HG03097 (cell line): Measurements from ENCODE around the gene DPCD.

ENCODE experiments used
- ATAC-seq: cut with Tn5 transposase; IDR thresholded peaks from one replicate; pipeline ENCODE4 v1.9.1; 2021; ENCODE audit not compliant: unreplicated experiment, low FRiP score

DPCD gene

DNA sequence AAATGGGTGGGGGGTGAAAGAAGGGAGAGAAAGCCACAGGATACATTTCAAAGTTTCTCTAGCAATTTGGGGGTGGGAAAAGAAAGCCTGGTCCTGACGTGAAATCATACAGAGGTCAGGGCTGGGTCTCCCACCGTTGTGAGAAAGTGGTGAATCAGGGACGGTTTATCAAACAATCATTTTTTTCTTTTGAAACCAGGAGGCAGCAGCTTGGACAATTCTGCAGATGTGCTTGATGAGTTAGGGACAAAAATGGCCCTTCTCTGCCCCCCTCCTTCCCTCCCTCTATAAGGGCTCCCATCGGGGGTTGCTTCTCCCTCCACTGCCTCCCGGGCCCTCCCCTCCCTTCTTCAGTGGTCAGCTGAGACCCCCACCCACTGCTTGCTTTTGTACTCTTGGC is 63.2 kb downstream of the DPCD start:
- ATAC-seq, result no peak

DNA sequence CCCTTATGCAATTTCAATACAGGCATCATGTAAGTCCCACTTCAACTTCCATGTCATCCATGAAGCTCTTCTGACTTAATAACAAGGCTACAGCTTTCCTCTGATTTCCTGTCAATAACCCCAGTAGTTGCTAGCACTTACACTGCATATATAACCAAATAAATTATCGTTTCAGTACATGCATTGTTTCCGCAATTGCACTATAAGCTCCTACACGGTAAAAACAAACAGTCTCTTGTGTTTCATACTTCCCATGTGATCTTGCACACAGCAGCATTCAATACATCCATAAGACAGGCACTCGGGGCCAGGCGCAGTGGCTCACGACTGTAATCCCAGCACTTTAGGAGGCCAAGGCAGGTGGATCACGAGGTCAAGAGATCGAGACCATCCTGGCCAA is 65.4 kb downstream of the DPCD start:
- ATAC-seq, result no peak

DNA sequence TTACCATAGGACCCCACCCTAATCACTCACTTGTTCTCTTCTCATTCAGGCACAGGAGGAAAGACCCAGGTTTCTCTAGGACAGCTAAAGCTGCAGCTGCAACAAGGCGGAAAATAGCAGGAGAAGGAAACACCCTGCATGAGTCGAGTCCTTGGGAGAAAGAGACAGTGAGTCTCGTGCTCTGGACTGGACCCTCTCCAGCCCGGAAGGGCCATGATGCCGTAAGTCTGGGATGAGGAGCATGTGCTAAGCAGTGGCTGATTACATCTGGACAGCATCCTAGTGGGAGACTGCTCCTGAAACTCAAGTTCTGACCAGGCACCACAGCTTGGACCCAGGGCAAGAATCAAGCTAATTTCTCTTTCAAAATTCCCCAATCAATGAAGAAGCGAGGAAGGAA is 67.4 kb downstream of the DPCD start:
- ATAC-seq, result no peak

DNA sequence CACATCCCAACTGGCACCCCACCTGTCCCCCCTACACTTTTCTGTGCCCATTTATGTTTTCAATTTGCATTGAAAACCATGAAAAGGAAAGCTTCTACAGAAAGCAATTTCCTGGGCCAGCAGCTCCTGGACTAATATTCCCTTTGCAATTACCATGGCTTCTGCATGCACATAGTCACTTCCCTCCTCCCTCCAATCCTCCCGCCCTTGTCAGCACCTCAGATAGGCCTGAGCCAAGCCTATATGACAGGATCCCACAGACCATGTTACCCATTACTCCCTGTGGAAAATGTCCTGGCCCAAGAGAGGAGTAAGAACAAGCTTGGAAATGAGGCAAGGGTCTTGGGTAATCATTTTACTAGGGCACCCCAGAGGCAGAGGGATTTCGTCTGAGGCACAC is 68.8 kb downstream of the DPCD start:
- ATAC-seq, result no peak

DNA sequence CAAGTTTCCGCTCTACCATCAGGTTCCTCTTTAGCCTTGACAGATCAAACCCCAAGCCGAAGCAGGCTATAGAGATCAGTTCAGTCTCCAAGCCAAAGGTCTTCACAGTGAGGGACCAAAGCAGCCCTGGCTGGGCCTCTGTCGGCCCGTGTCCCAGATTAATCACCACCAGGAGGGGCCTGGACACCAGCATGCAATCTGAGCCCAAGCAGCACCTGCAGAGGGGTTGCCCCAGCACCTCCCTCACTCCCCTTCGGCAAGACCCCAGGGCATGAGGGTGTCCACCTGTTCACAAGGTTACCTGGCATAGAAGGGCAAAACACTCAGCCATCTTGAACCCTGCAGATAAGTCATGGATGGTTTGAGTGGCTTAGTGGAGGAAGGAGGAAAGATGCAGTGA is 70.9 kb downstream of the DPCD start:
- ATAC-seq, result no peak
